ENCODE data around the gene LIN28B.

LIN28B gene

DNA sequence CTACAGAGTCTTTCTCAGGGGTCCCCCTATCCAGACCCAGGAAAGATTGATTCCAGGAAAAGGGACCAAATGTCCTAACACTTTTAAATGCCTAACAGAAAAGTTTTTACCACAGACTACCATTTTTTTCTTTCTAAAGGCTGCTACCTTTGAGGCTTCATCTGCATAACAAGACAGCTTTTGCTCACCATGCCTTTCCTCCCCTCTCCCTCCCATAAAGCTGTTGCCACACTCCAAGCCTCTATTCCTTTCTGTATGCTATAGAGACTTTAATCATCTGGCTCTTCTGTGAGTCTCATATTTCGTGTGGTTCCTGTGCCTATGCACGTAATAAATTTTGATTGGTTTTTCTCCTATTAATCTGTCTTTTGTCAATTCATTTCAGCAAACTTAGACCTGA is 26.0 kb upstream of the LIN28B start:
- no peak for DNase-seq (ENCODE audit: low read depth)
- no peak overlapping the region for H3K4me3 ChIP-seq (ENCODE audit: control insufficient read depth, low read depth, low read length)
- TF ChIP-seq, protein P1, sequence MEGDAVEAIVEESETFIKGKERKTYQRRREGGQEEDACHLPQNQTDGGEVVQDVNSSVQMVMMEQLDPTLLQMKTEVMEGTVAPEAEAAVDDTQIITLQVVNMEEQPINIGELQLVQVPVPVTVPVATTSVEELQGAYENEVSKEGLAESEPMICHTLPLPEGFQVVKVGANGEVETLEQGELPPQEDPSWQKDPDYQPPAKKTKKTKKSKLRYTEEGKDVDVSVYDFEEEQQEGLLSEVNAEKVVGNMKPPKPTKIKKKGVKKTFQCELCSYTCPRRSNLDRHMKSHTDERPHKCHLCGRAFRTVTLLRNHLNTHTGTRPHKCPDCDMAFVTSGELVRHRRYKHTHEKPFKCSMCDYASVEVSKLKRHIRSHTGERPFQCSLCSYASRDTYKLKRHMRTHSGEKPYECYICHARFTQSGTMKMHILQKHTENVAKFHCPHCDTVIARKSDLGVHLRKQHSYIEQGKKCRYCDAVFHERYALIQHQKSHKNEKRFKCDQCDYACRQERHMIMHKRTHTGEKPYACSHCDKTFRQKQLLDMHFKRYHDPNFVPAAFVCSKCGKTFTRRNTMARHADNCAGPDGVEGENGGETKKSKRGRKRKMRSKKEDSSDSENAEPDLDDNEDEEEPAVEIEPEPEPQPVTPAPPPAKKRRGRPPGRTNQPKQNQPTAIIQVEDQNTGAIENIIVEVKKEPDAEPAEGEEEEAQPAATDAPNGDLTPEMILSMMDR (IDR thresholded peaks at IDR 0.05; ENCODE audit: control insufficient read depth, insufficient read depth, low read depth, low read length, missing control alignments), result no peak

DNA sequence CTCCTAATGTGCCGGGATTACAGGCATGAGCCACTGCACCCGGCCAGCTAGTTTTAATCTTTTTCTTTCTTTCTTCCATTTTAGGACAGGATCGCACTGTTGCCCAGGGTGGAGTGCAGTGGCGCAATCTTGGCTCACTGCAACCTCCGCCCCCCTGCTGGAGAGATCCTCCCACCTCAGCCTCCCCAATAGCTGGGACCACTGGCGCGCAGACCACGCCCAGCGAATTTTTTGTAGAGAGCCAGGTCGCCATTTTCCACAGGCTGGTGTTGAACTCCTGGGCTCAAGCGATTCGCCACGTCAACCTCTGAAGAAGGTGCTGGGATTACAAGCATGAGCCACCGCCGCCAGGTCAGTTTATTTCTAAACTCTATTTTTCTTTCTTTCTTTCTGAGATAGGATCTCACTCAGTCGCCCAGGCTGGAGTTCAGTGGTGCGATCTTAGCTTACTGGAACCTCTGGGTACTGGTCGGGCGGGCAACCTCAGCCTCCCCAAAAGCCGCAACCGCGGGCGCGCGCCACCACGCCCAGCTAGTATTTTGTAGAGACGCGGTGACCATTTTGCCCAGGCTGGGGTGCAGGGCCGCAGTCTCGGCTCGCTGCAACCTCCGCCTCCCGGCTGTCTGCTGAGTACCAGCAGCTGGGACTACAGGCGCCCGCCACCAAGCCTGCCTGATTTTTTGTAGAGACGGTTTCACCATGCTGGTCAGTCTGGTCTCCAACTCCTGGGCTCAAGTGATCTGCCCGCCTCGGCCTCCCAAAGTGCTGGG is 20.0 kb upstream of the LIN28B start:
- TF ChIP-seq, protein P1 (IDR thresholded peaks at IDR 0.05; ENCODE audit: control insufficient read depth, insufficient read depth, low read depth, low read length, missing control alignments), result no peak
- no peak for DNase-seq (ENCODE audit: low read depth)
- H3K4me3 ChIP-seq (ENCODE audit: control insufficient read depth, low read depth, low read length), result no peak overlapping the region

DNA sequence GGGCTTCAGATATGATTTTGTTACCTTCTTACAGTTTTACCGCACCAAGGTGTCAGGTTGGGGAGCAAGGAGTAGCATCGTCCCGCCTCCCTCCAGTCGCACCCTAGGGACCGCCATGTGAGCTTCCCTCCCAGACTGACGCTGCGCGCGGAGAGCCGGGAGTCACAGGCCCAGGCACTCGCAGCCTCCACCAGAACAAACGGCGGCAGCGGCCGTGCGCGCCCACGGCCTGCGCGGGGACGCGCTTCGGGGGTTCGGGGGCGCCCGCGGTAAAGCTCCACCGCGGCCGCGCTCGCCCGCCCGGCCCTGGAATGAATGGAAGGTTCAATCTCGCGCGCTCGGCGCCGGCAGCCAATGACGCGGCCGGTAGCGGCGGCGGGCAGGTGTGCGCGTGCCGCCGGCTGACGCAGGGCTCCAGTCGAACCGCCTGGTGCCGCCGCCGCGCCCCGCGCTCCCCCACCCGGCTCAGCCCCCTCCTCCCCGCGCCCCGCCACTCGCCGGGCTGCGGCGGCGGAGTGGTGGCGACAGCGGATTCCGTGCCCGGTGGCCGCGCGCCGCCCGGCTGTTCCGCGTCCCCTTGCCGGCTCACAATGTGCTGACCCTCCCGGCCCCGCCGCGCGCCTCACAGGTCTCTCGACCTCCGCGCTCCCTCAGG is 16.5 kb upstream of the LIN28B start:
- no peak for DNase-seq (ENCODE audit: low read depth)
- no peak overlapping the region for H3K4me3 ChIP-seq (ENCODE audit: control insufficient read depth, low read depth, low read length)
- TF ChIP-seq, protein P1 (IDR thresholded peaks at IDR 0.05; ENCODE audit: control insufficient read depth, insufficient read depth, low read depth, low read length, missing control alignments), result no peak

DNA sequence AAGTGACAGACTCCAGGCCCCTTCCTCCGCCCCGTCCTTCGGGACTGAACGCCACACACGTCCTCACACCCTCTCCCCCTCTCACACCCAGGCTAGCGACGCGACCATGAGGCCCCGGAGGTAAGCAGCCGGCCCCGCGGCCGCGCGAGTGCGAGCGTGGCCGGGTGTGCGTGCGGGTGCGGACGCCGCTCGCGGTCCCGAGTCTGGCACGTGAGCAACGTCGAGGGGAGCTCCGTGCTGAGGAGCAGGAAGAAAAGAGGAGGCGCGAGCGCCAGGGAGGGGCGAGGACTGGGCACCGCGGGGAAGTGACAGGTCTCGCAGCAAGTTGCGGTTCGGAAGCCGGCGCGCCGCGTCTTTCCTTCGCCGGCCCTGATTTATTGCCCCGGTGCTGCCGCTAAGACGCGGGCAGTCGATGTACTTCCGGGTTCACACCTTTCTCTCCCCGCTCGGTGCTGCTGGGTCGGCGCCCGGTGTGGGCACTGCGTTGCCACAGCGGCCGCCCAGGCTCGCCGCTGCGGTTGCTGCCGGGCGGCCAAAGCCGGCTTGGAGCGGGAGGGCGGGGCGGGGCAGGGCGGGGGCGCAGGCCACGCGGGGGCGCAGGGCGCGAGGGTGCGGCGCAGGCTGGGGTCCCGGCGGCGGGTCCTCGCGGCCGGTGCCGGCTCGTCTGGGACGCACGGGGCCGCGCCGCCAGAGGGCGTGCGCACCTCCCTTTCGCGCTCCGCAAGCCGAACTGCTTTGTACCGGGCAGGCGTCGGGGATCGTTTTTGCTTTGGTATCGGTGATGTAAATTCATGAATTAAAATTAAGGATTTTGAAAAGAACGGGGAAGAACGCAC is 15.8 kb upstream of the LIN28B start:
- H3K4me3 ChIP-seq (ENCODE audit: control insufficient read depth, low read depth, low read length), result peak overlapping the region; percentile 23
- DNase-seq (ENCODE audit: low read depth), result no peak

DNA sequence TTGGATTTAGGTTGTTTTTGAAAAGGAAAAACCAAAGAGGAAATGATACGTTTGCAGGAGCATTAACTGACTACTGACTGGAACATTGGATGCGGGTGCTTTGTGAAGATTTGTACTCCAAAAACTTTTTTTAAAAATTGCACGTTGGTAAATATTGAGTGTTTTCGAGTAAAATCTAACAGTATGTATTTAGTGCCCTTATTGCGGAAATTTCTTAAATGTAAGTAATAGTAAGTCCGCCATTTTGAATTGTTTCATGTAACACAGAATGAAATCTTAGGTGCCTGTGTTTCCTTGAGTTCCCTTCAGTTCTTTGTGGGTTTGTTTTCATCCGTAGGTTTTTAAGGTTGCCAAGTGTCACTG is 15.2 kb upstream of the LIN28B start:
- TF ChIP-seq, protein P1 (IDR thresholded peaks at IDR 0.05; ENCODE audit: control insufficient read depth, insufficient read depth, low read depth, low read length, missing control alignments), result no peak
- H3K4me3 ChIP-seq (ENCODE audit: control insufficient read depth, low read depth, low read length), result no peak overlapping the region
- no peak for DNase-seq (ENCODE audit: low read depth)

More for the DNA sequence above, 15.8 kb upstream of the LIN28B start:
- TF ChIP-seq, protein P1 (IDR thresholded peaks at IDR 0.05; ENCODE audit: control insufficient read depth, insufficient read depth, low read depth, low read length, missing control alignments), result peak; percentile 59

DNA sequence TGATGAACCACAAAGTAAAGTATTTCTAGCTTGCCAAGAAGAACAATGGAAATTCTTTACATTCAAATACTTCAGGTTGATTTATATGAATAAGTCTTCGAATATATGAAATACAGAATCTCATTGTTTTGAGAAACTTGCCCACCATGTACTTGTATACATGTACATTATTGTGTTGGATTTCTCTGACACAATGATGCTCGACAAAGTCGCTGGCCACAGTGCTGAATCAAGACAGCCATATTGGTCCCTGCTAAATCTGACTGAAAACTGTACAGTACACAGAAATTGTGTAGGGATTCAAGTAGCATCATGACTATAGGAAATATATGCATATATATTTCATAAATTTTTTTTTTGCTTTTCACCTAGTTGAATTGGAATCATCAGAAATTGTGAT is 13.1 kb upstream of the LIN28B start:
- H3K4me3 ChIP-seq (ENCODE audit: control insufficient read depth, low read depth, low read length), result no peak overlapping the region
- DNase-seq (ENCODE audit: low read depth), result no peak
- TF ChIP-seq, protein P1 (IDR thresholded peaks at IDR 0.05; ENCODE audit: control insufficient read depth, insufficient read depth, low read depth, low read length, missing control alignments), result no peak
